Lower leg skin (tissue), 3 donors: ENCODE data around the gene SIGLEC14.

Experiments used
- POLR2A ChIP-seq, 2 donors: fragments of 450-650 bp; IDR thresholded peaks; one replicate each; pipeline ENCODE4 v1.6.1; 2016 to 2017; ENCODE audit warnings: antibody characterized with exemption in 2 of 2, mild to moderate bottlenecking in 1 of 2, moderate library complexity in 1 of 2
- TF ChIP-seq, protein P1 (sequence below), 3 donors: fragments of 450-650 bp; IDR thresholded peaks; one replicate each; pipeline ENCODE4 v1.5.1; 2016; ENCODE audit warnings: antibody characterized with exemption in 3 of 3, mild to moderate bottlenecking in 3 of 3, moderate library complexity in 2 of 3

DNA sequence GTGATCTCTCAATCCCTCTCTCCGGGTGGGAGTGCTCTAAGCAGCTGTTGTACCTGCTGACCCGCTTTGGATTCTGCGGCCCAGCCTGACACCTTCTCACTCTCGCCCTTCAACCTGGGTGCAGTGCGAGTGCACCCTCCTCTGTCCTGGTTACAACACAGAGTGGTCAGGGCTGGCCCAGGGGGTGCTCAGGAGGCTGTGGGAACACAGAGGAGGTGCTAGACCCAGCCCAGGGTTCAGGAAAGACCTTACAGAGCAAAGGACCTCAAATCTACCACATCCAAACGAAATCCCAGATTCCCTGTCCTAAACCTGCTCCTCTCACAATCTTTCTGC, 51.9 kb downstream of the SIGLEC14 start:
- TF ChIP-seq, protein P1, sequence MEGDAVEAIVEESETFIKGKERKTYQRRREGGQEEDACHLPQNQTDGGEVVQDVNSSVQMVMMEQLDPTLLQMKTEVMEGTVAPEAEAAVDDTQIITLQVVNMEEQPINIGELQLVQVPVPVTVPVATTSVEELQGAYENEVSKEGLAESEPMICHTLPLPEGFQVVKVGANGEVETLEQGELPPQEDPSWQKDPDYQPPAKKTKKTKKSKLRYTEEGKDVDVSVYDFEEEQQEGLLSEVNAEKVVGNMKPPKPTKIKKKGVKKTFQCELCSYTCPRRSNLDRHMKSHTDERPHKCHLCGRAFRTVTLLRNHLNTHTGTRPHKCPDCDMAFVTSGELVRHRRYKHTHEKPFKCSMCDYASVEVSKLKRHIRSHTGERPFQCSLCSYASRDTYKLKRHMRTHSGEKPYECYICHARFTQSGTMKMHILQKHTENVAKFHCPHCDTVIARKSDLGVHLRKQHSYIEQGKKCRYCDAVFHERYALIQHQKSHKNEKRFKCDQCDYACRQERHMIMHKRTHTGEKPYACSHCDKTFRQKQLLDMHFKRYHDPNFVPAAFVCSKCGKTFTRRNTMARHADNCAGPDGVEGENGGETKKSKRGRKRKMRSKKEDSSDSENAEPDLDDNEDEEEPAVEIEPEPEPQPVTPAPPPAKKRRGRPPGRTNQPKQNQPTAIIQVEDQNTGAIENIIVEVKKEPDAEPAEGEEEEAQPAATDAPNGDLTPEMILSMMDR (IDR thresholded peaks at IDR 0.05): no peak
- no peak for TF ChIP-seq POLR2A (IDR thresholded peaks at IDR 0.05)
